GM10847 (cell line): ENCODE results near the gene ISG15.

ENCODE experiments used
- POLR2A ChIP-seq: IDR thresholded peaks from 2 replicates; pipeline ENCODE4 v1.6.1; 2011; ENCODE audit not compliant: insufficient read length; ENCODE audit errors: extremely low read depth

ISG15 gene

GRCh38 chr1:981955-982558 is 31.2 kb upstream of the ISG15 start, which contains the start of gene PERM1:
PERM1 (minus strand) TSS chr1:982093; CDS start chr1:981029, 1,064 bp downstream.
- TF ChIP-seq POLR2A, result no peak

DNA sequence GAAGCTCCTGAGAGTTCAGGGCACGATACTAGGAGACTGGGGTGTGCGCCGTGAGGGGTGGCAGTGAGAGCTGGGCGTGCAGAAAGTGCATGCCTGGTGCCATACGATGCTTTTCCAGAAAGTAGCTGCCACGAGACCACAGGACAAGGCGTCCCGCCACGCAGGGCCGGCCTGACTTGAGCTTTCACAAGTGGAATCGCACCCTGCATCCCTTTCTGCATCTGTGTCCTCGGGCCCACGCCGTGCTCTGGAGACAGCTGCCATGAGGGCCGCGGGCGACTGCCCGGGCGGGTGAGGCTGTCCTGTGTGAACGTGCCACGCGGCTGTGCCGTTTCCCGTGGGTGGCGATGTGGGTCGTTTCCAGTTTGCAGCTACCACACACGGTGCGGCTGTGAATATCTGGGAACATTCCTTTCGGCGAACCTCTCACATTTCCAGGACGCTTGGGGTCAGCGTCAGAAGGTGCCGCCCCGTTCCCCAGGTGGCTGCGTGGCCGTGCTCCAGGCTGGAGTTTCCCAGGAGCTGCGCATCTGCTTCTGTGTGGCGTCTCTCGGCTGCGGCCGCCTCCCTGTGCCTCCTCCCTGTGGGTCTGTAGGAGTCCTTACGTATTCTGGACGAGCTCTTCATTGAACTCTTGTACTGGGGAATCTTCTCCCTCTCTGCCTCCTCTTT is 30.4 kb upstream of the ISG15 start:
- no peak for TF ChIP-seq POLR2A

DNA sequence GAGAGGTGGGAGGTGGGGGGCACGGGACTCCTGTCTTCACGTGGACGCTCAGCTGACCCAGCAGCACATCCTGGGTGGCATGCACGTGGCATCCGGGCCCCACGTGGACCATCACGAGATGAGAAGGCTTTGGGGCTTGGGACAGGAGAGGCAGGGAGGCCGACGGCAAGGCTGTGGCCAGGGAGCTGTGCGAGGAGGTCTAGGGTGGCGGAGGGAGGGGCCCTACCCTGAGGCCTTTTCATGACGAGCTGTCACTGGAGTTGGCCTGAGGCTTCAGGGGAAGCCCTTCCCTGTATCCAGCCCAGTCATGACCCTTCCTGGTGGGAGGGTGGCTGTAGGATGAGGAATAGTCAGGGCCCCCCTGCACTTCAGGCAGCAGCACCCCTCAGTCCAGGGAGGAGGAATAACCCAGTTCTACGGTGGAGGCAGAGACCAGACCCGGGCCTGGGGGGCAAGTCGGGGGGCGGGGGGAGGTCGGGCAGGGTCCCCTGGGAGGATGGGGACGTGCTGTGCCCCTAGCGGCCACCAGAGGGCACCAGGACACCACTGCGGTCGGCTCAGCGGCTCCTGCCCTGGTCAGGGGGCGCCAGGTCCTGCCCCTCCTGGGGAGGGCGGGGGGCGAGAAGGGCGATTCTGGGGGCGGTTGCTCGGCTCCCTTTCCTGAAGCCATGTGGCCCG is 29.4 kb upstream of the ISG15 start:
- TF ChIP-seq POLR2A, result no peak

GRCh38 chr1:984476-984814 is 28.9 kb upstream of the ISG15 start:
- no peak for TF ChIP-seq POLR2A

DNA sequence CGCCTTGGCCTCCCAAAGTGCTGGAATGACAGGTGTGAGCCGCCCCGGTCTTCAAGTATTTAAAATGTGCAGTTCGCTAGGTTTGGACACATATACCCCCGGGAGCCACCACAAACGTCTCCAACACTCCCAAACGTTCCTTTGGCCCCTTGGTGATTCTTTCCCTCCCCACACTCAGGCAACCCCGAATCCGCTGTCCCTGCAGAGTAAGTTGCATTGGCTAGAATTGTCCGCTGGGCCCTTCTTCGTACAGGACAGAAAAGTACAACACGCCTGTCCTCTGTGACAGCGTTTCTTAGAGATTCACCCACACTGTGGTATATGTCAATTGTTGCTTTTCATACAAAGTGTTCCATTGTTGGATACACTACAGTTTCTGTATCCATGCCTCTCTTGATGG is 28.2 kb upstream of the ISG15 start:
- TF ChIP-seq POLR2A, result no peak

DNA sequence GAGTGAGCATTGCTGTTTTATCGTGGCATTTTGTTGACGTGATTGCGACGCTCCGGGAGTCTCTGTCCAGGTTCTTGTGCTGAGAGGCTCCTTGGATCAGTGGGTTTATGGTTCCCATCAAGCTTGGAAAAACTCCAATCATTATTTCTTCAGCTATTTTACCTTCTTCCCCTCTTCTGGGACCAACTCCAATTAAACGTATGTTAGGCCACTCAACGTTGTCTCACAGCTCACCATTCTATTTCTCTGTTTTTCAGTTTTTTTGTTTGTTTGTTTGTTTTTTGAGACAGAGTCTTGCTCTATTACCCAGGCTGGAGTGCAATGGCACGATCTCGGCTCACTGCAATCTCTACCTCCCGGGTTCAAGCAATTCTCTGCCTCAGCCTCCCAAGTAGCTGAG is 21.4 kb upstream of the ISG15 start:
- TF ChIP-seq POLR2A, result no peak

DNA sequence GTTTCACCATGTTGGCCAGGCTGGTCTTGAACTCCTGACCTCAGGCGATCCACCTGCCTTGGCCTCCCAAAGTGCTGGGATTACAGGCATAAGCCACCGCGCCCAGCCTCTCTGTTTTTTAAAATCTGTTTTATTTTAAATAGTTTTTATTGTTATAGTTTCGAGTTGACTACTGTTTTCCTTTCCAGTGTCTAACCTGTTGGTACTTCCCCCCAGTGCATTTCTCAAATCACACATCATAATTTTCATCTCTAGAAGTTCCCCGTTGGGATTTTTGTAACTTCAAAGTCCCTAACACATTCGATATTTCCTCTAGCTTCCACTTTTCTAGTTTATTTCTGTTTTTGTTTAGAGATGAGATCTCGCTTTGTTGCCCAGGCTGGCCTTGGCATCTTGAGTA is 20.9 kb upstream of the ISG15 start:
- TF ChIP-seq POLR2A, result no peak

DNA sequence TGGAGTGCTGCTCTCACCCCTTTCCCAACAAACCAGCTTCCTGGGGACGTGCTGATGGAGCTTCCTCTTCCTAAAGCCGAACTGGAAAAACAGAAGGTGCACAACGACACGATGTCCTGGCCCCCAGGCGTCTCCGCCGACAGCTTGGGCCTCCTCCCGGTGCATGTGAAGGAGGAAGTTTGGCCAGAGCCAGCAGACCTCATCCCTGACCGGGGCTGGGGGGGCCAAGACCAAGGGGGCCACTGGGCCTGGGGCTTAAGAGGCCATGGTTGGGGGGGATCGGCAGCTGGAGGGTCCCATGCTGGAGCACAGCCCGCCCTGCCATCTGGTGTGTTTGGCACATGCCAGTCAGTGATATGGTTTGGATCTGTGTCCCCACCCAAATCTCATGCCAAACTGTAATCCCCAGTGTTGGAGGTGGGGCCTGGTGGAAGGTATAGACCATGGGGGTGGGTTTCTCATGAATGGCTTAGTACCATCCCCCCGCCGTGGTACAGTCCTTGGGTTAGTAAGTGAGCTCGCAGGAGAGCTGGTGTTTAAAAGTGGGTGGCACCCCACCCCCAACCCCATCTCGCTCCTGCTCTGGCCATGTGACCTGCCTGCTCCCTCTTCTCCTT is 19.8 kb upstream of the ISG15 start:
- TF ChIP-seq POLR2A, result no peak

- TF ChIP-seq POLR2A, result no peak
Measured at GRCh38 chr1:995665-996633, 17.3 kb upstream of the ISG15 start.

DNA sequence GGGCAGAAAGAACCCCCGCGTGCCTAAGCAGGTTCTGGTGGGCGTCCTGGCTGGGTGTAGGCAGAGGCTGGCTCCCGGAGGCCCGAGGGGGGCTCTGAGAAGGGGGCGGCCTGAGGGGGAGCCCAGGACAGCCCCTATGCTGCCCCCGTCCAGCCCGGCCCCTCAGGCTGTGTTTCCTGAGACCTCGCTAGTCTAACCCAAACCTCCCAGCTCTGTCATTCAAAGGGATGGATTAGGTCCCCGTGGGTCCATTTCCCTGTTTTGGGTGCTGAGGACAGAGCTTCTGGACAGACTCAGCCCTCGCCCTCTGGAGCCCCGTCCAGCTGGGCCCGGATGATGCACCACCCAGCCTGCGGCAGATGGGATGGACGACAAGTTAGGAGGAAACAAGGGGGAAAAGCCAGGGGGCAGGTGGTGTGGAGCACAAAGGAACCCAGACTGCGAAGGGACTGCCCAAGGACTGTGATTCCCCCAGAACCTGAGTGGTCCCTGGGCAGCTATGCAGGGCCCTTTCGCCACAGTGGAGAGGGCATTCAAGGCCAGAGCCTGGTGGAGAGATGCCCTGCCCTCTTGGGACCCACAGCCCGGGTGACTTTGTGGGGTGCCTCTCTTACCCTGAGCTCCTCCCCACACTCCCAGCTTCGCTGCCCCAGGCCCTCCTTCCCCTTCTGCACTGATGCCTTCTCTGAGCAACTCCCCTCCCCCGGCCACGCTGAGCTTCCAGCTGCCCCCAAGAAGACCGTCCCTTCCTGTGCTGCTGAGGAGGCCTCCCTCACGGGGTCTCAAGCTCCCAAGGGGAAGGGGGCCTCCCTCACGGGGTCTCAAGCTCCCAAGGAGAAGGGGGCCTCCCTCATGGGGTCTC is 16.2 kb upstream of the ISG15 start:
- TF ChIP-seq POLR2A, result no peak

DNA sequence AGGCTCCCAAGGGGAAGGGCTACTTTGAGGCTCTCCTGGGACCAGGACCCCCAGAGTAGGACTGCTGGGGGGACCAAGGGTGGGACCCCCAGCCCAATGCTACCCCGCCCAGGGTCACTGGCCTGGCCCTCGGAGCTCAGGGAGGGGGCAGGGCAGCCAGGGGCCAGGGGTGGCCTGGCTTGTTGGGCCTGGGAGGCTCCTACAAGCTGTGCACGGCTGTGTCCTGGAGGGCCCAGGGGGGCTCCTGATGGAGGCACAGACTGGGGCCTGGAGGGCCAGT is 15.6 kb upstream of the ISG15 start:
- TF ChIP-seq POLR2A, result no peak

DNA sequence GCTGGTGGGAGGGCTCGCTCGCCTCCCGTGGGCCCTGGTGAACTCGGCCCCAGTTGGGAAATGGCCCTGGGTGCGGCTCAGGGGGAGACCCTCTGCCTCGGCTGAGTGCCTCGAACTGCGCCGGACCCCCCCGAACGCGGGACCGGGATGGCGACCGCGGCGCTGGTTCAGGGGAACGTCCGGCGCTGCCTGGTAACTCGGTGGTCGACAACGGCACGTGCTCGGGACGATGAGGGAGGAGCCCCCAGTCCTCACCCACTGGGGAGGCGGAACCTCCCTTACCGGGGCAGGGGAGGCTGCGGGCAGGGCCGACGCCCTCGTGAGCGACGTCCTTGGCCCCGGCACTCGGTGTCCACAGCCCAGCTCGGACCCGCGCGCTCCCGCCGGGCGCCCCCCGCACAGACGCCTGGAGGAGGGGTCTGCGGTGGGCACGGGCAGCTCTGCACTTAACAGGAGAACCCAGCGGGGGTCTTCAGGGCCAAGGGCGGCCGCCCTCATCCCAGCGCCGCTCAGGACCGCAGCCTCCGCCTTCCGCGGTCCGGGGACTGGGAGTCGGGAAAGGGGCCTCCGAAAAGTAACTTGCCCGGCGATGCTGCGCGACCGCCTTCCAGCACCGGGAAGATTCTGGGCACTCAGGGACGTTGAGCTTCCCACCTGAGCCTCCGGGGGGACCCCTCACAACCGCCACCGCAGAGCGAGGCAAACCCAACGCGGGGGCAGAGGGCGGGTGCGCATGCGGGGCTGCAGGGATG is 15.1 kb upstream of the ISG15 start:
- no peak for TF ChIP-seq POLR2A

GRCh38 chr1:998745-998994 is 14.6 kb upstream of the ISG15 start:
- no peak for TF ChIP-seq POLR2A

- TF ChIP-seq POLR2A, result no peak
Measured at GRCh38 chr1:998995-999724, 14.1 kb upstream of the ISG15 start.
